Gastroesophageal sphincter (tissue), 3 donors: ENCODE measurements around the gene H19.

Experiments
- POLR2A ChIP-seq, 2 donors: fragments of 450-650 bp; IDR thresholded peaks; one replicate each; pipeline ENCODE4 v1.6.1; 2017; ENCODE audit warnings: antibody characterized with exemption in 2 of 2, mild to moderate bottlenecking in 2 of 2, moderate library complexity in 1 of 2
- POLR2AphosphoS5 ChIP-seq: sonication (generic); formaldehyde crosslinking; IDR thresholded peaks from one replicate; pipeline ENCODE4 v1.6.1; 2017; ENCODE audit warnings: antibody characterized with exemption
- TF ChIP-seq, protein P1 (sequence below), 4 experiments: fragments of 200-600 bp in 2 of 4; fragments of 450-650 bp in 2 of 4; sonication (generic) in 1 of 4; IDR thresholded peaks; one replicate each; pipeline ENCODE4 v1.5.1; 2017 to 2019; ENCODE audit warnings: antibody characterized with exemption in 4 of 4, mild to moderate bottlenecking in 2 of 4, moderate library complexity in 2 of 4

DNA sequence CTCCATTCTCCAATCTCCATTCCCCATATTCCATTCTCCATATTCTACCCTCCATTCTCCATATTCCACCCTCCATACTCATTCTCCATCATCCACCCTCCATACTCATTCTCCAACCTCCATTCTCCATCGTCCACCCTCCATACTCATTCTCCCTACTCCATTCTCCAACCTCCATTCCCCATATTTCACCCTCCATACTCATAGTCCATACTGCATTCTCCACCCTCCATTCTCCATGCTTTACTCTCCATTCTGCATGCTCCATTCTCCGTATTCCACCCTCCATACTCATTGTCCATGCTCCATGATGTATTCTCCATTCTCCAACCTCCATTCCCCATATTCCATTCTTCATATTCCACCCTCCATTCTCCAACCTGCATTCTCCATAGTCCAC is 44.3 kb upstream of the H19 start:
- TF ChIP-seq, protein P1, sequence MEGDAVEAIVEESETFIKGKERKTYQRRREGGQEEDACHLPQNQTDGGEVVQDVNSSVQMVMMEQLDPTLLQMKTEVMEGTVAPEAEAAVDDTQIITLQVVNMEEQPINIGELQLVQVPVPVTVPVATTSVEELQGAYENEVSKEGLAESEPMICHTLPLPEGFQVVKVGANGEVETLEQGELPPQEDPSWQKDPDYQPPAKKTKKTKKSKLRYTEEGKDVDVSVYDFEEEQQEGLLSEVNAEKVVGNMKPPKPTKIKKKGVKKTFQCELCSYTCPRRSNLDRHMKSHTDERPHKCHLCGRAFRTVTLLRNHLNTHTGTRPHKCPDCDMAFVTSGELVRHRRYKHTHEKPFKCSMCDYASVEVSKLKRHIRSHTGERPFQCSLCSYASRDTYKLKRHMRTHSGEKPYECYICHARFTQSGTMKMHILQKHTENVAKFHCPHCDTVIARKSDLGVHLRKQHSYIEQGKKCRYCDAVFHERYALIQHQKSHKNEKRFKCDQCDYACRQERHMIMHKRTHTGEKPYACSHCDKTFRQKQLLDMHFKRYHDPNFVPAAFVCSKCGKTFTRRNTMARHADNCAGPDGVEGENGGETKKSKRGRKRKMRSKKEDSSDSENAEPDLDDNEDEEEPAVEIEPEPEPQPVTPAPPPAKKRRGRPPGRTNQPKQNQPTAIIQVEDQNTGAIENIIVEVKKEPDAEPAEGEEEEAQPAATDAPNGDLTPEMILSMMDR (IDR thresholded peaks at IDR 0.05), result no peak
- TF ChIP-seq POLR2AphosphoS5 (no peak), POLR2A (IDR thresholded peaks at IDR 0.05) (no peak)
